ENCODE measurements around the gene TM6SF1.
"Not testable (repeated sequence)": the region's sequence is repeated elsewhere in the genome, so short reads cannot be mapped to it uniquely, and the experiment has no call there.

Gene TM6SF1

DNA sequence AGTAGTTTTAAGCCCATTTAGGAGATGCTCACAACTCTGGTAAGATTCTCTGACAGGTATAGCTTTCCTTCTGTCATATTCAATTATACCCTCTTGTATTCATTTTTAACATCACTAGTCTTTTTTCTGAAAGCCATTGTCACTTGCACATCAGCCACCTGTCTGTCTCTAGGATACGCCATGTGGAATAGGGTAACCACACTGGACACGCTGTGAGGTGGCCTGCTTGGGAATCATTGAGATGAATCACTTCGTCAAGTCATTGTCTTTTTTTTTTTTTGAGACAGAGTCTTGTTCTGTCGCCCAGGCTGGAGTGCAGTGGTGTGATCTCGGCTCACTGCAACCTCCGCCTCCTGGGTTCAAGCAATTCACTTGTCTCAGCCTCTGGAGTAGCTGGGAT lies 7.4 kb downstream of the TM6SF1 start:
- in situ Hi-C loops (cut with MboI; ENCODE audit: low sequenced_read_pairs) = no loop called here
- H3K4me3 ChIP-seq = no peak overlapping the region
- no peaks in the 10 kb centered on the region for H3K27me3 ChIP-seq (ENCODE audit: low read depth)
- no peaks in the 10 kb centered on the region for H3K36me3 ChIP-seq (replicated peaks)
- no peaks in the 10 kb centered on the region for H3K9me3 ChIP-seq
- DNase-seq (ENCODE audit: low spot score in 2 of 2) = no peak
- no peaks in the 10 kb centered on the region for H3K4me1 ChIP-seq

DNA sequence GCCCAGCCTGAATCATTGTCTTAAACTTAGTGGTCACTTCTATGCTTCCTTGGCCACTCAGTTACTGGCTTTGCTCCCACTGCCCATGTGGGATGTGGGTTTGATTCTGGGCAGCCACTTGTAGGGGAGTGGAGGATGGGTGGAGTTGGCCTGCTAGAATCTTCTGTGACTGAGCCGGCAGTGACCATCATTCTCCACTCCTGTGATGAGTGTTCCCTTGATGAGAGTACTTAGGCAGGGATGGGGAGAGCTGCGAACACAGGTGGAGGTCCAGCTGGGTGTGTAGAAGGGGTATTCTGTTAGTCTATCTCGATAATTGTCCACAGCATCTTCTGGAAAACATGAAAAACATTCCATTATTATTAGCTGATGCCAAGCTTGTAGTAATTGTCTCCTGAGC lies 8.0 kb downstream of the TM6SF1 start:
- H3K4me1 ChIP-seq = no peaks in the 10 kb centered on the region
- in situ Hi-C loops (cut with MboI; ENCODE audit: low sequenced_read_pairs) = no loop called here
- no peak overlapping the region for H3K4me3 ChIP-seq
- DNase-seq (ENCODE audit: low spot score in 2 of 2) = no peak
- no peaks in the 10 kb centered on the region for H3K27me3 ChIP-seq (ENCODE audit: low read depth)
- H3K9me3 ChIP-seq = no peaks in the 10 kb centered on the region
- no peaks in the 10 kb centered on the region for H3K36me3 ChIP-seq (replicated peaks)

DNA sequence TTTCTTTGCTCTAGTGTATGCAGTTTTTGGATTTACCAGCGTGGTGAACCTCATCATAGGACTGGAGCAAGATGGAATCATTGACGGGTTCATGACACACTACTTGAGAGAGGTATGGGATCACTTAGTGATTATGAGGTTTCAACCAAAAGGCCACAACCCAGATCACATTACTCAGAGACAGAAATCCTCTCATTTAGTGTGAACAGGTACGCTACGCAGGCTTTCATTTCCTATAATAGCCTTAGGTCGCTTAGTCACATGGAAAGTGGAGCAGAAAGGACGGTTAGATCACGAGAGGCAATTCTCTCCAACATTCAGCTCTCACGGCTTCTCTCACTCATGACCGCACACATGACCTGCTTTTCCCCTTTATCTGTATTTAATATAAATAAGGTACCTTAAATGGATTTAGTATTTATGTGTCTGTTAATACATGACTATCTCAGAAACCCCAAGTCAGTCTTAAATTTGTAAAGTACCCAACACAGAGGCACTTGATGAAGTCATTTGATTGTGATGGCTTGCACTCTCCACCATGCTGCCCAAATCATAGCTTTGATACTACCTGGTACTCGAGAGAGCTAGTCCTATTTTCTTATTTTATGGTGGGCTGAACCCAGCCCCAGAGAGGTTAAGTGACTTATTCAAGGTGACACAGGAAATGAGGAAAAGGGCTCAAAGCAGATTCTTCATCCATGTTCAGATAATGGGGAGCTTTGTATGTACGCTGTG lies 8.6 kb downstream of the TM6SF1 start:
- Histone ChIP-seq H3K9me3 (no peaks in the 10 kb centered on the region), H3K36me3 (replicated peaks) (no peaks in the 10 kb centered on the region), H3K4me3 (no peak overlapping the region), H3K4me1 (no peaks in the 10 kb centered on the region), H3K27me3 (ENCODE audit: low read depth) (no peaks in the 10 kb centered on the region)
- DNase-seq (ENCODE audit: low spot score in 2 of 2) = no peak
- in situ Hi-C loops (cut with MboI; ENCODE audit: low sequenced_read_pairs) = no loop called here

DNA sequence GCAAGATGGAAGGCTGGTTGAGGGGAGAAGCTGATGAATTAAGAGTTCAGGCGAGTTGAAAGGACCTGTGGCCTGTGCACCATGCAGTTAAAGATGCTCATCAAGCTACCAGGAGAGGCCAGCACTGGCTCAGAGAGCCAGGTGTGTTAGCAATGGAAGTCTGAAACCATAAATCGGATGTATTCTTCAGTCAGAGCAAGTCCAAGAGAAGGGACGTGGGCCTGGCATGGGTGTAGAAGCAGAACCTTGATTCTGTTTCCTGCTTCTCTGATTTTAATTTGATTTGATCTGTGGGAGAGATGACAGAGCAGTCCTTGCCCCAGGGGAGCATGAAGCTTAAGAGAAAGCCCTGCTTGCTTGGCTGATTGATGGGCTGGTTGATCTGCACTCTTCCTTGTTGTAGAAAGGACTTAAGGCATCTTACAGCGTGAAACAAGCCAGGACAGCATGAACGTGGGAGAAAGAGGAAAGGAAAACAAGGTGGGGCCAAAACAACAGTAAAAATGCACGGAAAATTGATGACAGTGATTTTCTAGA lies 10.9 kb downstream of the TM6SF1 start:
- no peak overlapping the region for H3K4me3 ChIP-seq
- in situ Hi-C loops (cut with MboI; ENCODE audit: low sequenced_read_pairs) = no loop called here

DNA sequence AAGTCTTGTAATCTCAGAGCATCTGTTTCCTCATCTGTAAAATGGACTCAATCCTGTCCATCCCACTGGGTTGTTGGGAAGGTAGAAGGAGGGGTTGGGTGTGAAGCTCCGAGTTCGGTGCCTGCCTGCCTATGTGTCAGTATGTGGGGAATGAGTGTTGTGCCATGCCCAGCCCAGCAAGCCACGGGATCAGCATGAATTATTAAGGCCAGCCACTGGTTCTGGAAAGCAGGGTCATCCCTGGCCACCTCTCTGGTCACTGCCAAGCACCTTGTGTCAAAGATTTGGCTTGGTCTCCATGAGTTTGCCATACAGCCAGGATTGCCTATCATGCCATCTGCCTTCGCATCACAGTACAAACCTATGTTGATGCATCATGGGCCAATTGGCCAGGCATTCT lies 11.5 kb downstream of the TM6SF1 start:
- Histone ChIP-seq H3K36me3 (replicated peaks) (no peaks in the 10 kb centered on the region), H3K27me3 (ENCODE audit: low read depth) (no peaks in the 10 kb centered on the region), H3K9me3 (no peaks in the 10 kb centered on the region), H3K4me1 (no peaks in the 10 kb centered on the region), H3K4me3 (no peak overlapping the region)
- in situ Hi-C loops (cut with MboI; ENCODE audit: low sequenced_read_pairs) = no loop called here
- DNase-seq (ENCODE audit: low spot score in 2 of 2) = no peak

More for the DNA sequence above, 10.9 kb downstream of the TM6SF1 start:
- Histone ChIP-seq H3K4me1 (no peaks in the 10 kb centered on the region), H3K36me3 (replicated peaks) (no peaks in the 10 kb centered on the region), H3K9me3 (no peaks in the 10 kb centered on the region), H3K27me3 (ENCODE audit: low read depth) (no peaks in the 10 kb centered on the region)
- no peak for DNase-seq (ENCODE audit: low spot score in 2 of 2)

DNA sequence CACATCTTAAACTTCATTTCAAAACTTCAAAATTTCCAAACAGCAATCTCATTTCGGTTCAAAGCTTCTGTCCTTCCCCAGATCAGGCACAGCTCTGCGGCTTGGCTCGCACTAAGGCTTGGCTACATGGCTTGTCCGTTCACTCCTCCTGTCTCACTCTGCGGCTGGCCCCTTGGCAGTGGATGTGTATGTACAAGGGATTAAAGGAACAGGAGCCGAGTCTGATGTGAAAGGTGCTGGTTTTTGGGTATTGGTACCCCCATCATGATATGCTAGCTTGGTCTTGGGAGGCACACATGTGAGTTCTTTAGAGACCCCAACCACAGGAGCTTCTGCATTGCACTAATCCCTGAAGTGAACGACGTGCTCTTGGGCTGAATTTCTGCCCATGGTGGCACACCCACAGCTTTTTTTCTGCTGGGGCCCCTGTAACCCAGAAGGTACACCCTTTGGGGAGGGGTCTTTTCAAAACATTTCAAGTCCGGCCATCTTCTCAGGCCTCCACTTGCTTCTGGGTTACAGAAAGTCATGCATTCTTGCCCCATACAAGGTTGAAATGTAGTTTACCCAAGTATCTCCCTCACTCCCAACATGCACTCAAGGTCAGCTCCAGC lies 12.6 kb downstream of the TM6SF1 start:
- in situ Hi-C loops (cut with MboI; ENCODE audit: low sequenced_read_pairs) = no loop called here
- no peak for DNase-seq (ENCODE audit: low spot score in 2 of 2)
- no peaks in the 10 kb centered on the region for H3K36me3 ChIP-seq (replicated peaks)
- H3K9me3 ChIP-seq = no peaks in the 10 kb centered on the region
- no peaks in the 10 kb centered on the region for H3K4me1 ChIP-seq
- no peak overlapping the region for H3K4me3 ChIP-seq
- H3K27me3 ChIP-seq (ENCODE audit: low read depth) = no peaks in the 10 kb centered on the region

DNA sequence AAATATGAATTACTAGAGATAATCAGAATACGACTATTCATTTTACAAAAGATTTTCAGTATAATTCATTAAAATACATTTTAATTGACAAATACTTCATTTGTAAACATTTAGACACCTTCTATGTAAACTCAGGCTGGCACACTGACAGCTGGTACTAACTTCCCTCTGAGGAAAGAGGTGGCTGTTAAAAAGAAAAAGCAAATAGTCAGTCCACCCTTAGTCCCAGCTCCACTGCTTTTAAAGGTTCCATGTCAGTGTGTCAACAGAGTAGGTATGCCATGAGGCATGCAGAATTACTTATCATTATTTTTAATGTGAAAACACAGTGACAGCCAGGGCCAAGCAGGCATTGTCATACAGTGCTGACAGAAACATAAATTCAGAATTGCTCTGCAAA lies 16.1 kb downstream of the TM6SF1 start:
- in situ Hi-C loops (cut with MboI; ENCODE audit: low sequenced_read_pairs) = no loop called here
- no peak for DNase-seq (ENCODE audit: low spot score in 2 of 2)
- H3K9me3 ChIP-seq = no peaks in the 10 kb centered on the region
- no peaks in the 10 kb centered on the region for H3K4me1 ChIP-seq
- no peaks in the 10 kb centered on the region for H3K27me3 ChIP-seq (ENCODE audit: low read depth)
- H3K4me3 ChIP-seq = no peak overlapping the region
- peaks cover 4% of the 10 kb centered on the region; the same call in 1 of the 2 replicates for H3K36me3 ChIP-seq (replicated peaks)

DNA sequence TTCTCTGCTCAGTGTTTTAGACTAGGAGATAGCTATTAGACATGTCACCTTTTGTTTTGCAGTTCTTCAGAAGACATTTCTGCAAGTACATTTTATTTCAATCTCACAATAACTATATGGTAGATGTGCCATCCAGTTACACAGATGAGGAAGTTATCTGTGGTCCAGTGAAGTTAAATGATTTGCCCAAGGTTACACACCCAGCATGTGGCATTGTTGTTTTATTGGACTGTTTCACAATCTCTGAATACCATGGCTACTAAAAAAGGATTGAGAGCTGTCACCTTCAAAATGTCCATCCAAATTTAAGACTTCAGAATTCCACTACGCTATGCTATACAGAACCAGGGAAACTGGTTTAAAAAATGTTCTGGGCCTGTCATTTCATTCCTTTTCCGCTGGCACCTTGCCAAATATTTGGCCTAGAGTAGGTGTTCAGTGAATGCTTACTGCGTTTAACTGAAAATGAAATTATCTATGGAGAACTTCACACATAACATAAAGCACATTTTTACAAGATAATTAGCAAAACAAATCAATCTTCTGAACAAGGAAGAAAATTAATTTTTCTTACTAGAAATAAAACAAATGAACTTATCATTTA lies 20.2 kb downstream of the TM6SF1 start:
- Histone ChIP-seq H3K27me3 (ENCODE audit: low read depth) (no peaks in the 10 kb centered on the region), H3K9me3 (no peaks in the 10 kb centered on the region), H3K4me3 (no peak overlapping the region), H3K4me1 (no peaks in the 10 kb centered on the region), H3K36me3 (replicated peaks) (peaks cover 16% of the 10 kb centered on the region)
- in situ Hi-C loops (cut with MboI; ENCODE audit: low sequenced_read_pairs) = no loop called here
- no peak for DNase-seq (ENCODE audit: low spot score in 2 of 2)

DNA sequence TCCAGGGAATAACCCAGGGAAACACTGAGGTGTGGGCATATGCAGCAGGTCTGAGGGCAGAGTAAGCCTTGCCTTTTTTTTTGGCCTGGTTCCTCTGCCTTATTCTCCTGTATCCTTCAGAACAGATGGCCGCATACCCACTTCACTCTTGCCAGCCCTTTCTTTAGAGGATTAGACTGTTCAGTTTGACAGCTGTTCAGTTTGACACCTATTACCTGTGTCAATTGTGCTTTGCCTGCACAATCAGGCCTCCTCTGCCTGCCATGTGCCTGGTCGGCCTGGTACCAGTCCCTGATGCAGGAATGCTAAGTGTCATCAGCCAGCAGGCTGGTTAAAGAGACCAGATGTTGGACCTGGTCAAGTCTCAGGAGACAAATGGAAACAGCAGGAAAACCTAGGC lies 22.3 kb downstream of the TM6SF1 start:
- Histone ChIP-seq H3K36me3 (replicated peaks) (peaks cover 19% of the 10 kb centered on the region), H3K9me3 (no peaks in the 10 kb centered on the region), H3K27me3 (ENCODE audit: low read depth) (no peaks in the 10 kb centered on the region), H3K4me3 (no peak overlapping the region), H3K4me1 (no peaks in the 10 kb centered on the region)
- DNase-seq (ENCODE audit: low spot score in 2 of 2) = no peak
- in situ Hi-C loops (cut with MboI; ENCODE audit: low sequenced_read_pairs) = no loop called here

DNA sequence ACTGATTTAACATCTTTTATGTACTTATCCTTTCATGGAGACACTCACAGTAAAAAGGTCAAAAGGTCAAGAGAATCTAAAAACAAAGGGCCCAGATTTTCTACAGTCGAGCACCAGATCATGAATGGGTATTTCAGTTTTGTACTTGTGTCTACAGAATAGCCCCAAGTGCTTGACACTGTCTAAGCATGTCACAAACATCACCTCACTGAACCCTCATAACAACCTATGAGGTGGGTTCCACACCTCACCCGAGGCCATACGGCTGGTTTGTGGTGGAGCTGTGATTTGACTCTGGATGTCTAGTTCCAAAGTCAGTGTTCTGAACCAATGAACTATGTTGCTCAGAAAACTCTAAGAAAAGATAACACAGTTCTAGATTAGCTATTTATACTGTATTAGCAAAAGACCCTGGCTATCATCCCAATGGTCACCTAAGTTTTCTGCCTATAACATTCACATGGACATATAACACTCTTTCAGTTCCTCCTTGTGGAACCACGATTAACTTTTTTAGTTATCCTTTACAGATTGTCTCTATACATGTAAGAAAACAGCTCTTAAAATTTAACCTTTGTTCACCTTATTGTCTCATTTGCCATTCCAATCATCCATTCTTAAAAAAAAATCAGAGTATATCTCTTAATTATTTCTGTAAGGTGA lies 25.5 kb downstream of the TM6SF1 start:
- no peak for DNase-seq (ENCODE audit: low spot score in 2 of 2)
- no peaks in the 10 kb centered on the region for H3K9me3 ChIP-seq
- H3K27me3 ChIP-seq (ENCODE audit: low read depth) = no peaks in the 10 kb centered on the region
- H3K36me3 ChIP-seq (replicated peaks) = peaks cover 23% of the 10 kb centered on the region
- no peaks in the 10 kb centered on the region for H3K4me1 ChIP-seq
- in situ Hi-C loops (cut with MboI; ENCODE audit: low sequenced_read_pairs) = no loop called here
- H3K4me3 ChIP-seq = no peak overlapping the region

DNA sequence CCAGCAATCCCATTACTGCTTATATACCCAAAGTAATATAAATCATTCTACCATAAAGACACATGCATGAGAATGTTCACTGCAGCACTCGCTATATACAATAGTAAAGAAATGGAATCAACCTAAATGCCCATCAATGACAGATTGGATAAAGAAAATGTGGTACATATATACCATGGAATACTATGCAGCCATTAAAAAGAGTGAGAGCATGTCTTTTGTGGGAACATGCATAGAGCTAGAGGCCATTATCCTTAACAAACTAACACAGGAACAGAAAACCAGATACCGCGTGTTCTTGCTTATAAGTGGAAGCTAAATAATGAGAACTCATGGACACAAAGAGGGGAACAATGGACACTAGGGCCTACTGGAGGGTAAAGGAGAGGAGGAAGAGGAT lies 34.7 kb downstream of the TM6SF1 start:
- H3K4me3 ChIP-seq; H3K27me3 ChIP-seq (ENCODE audit: low read depth); H3K9me3 ChIP-seq; in situ Hi-C loops (cut with MboI; ENCODE audit: low sequenced_read_pairs); DNase-seq (ENCODE audit: low spot score in 2 of 2); H3K4me1 ChIP-seq: not testable (repeated sequence)
- H3K36me3 ChIP-seq (replicated peaks) = peaks cover 50% of the 10 kb centered on the region

DNA sequence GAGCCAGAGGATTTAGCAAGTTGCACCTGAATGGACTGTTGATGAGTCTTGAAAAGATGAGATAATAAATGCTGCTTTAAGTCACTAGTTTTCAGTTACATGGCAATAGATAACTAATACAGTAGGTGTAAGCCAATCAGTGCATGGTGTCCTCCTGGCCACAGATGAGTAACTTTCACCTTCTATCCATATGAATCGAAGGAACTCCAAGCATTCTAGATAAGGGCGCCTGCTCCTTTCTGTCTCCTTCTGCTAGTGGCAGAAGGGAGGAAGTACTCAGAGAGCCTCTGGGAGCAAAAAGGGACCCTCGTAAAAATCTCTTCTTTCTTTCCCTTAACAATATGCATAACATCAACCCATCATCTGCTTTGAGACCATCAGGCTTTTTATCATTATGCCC lies 37.3 kb downstream of the TM6SF1 start:
- Histone ChIP-seq H3K9me3 (no peaks in the 10 kb centered on the region), H3K4me1 (no peaks in the 10 kb centered on the region), H3K4me3 (no peak overlapping the region), H3K36me3 (replicated peaks) (peaks cover 47% of the 10 kb centered on the region), H3K27me3 (ENCODE audit: low read depth) (no peaks in the 10 kb centered on the region)
- no peak for DNase-seq (ENCODE audit: low spot score in 2 of 2)
- in situ Hi-C loops (cut with MboI; ENCODE audit: low sequenced_read_pairs) = no loop called here

DNA sequence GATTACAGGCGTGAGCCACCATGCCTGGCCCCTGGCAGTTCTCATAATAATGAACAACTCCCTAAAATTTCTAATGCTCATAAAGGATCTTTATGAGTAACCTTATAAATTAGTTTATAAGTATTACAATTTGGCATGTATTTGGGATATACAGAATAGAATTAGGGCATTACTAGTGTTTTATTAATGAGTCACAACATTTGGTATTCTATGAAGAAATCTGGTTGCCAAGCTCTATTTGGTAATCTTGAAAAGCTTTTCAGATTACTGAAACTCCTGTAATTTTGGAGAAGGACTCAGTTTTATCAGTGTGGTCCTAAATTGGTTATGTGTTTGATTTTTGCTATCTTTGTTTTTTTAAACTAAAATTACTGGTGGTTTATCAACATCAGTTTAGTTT lies 45.8 kb downstream of the TM6SF1 start:
- no peak for DNase-seq (ENCODE audit: low spot score in 2 of 2)
- in situ Hi-C loops (cut with MboI; ENCODE audit: low sequenced_read_pairs) = no loop called here
- H3K4me3 ChIP-seq = no peak overlapping the region
- no peaks in the 10 kb centered on the region for H3K27me3 ChIP-seq (ENCODE audit: low read depth)
- peaks cover 17% of the 10 kb centered on the region for H3K4me1 ChIP-seq
- peaks cover 44% of the 10 kb centered on the region for H3K36me3 ChIP-seq (replicated peaks)
- no peaks in the 10 kb centered on the region for H3K9me3 ChIP-seq

DNA sequence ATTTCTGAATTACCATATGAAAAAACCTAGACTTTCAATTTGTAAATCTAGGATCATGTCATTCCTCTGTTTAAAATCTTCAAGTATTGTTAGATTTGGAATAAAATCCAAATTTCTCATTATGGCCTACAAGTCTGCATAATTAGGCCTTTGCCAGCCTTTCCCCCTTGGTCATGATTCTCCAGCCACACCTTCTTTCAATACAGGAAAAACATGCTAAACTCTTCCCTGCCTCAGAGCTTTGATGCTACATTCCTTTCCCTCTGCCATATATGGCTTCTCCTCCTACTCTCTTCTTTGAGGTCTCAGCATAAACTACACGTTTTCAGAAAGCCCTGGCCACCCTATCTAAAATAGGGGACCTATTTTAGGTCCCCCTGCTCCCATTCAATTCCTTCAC lies 48.5 kb downstream of the TM6SF1 start:
- in situ Hi-C loops (cut with MboI; ENCODE audit: low sequenced_read_pairs) = no loop called here
- peaks cover 17% of the 10 kb centered on the region for H3K4me1 ChIP-seq
- peaks cover 31% of the 10 kb centered on the region for H3K36me3 ChIP-seq (replicated peaks)
- DNase-seq (ENCODE audit: low spot score in 2 of 2) = peak; percentile 53 to 81
- H3K27me3 ChIP-seq (ENCODE audit: low read depth) = no peaks in the 10 kb centered on the region
- no peaks in the 10 kb centered on the region for H3K9me3 ChIP-seq
- H3K4me3 ChIP-seq = no peak overlapping the region

Data from HAP-1 (cell line).